GM21528 (cell line): ENCODE measurements around the gene KRTAP10-12.

Experiments
- ATAC-seq: cut with Tn5 transposase; IDR thresholded peaks from one replicate; pipeline ENCODE4 v1.9.1; 2021; ENCODE audit warnings: mild to moderate bottlenecking, moderate library complexity; ENCODE audit not compliant: unreplicated experiment, low FRiP score

KRTAP10-12 gene

DNA sequence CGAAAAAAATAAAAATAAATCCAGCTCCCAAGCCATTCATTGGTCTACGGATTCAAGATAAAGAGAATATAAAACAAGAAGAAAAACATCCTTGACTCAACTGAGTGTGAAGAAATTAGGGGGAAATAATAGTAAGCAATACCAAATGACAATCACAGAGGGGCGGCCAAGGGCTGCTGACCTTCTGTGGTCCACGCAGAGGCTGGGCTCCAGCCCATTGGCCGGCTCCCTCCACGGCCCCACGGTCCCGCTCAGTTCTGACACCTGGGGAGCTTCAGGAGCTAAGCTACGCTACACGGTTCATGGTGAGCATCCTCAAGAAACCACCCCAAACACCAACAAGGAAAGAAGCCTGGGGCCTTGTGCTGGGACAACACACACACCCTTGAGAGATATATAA lies 400 bp upstream of the KRTAP10-12 start:
- ATAC-seq: no peak

DNA sequence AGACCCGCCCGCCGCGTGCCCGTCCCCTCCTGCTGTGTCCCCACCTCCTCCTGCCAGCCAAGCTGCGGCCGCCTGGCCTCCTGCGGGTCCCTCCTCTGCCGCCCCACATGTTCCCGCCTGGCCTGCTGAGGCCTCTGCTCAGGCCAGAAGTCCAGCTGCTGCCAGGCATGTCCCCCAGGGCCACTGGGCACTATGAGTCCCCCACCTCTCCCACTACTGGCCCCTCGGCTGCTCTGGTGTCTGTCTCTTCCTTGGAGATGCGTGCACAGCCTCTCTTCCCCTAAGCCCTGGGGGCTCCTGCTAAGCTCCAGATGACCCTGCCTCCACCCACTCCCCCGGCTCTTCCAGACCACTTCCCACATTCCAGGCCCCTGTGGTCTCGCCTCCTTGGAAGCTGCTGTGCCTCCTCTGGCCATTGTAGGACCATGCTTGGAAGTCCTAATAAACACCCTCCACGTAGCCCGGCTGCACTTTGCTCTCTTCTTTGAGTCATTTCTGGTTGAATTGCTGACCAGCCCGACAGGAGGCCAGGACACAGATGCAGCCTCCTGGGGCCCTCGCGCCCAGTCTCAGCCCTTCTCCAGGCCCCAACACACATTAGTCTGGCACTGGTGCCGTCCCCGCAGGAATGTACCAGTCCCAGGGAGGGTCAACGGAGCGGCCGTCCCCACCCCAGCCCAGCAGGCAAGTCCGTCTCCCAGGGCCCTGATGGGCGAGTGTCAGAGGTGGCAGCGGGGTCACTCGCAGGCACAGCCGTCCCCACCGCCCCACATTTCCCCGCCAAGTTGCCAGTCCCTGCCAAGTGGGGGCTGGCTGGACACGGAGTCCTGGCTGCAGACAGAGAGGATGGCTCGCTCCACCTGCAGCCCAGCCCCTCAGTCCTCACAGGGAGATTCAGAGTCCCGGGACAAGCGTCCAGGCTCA lies 1.1 kb downstream of the KRTAP10-12 start:
- ATAC-seq: no peak

DNA sequence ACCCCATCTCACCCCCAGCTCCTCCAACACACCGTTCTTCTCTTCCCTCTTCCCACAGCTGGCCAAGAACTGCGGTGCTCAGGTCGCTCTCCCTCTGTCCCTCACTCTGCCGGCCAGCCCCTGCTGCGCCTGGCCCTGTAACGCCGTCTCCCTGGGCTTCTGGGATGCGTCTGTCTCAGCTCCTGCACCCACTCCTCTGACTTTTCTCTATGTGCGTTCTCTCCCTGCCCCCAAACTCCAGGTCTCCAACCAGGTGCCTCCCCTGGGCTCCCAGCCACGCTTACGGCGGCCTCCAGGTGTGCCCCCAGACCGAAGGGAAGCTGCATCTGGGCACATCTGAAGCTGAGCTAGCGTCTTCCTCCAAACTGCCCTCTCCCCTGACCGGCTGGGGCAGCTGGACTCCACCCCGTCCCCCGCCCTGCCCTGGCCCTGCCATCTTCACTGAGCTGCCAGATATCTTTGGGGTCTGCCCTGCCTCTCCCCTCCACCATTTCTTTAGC lies 2.6 kb downstream of the KRTAP10-12 start:
- no peak for ATAC-seq

GRCh38 chr21:44700101-44701022 lies 3.4 kb downstream of the KRTAP10-12 start:
- no peak for ATAC-seq

- ATAC-seq: no peak
Observed at GRCh38 chr21:44701023-44701400, 4.0 kb downstream of the KRTAP10-12 start.

- no peak for ATAC-seq
Observed at GRCh38 chr21:44701541-44701940, 4.6 kb downstream of the KRTAP10-12 start.

- ATAC-seq: no peak
Observed at GRCh38 chr21:44702111-44702972, 5.4 kb downstream of the KRTAP10-12 start.

DNA sequence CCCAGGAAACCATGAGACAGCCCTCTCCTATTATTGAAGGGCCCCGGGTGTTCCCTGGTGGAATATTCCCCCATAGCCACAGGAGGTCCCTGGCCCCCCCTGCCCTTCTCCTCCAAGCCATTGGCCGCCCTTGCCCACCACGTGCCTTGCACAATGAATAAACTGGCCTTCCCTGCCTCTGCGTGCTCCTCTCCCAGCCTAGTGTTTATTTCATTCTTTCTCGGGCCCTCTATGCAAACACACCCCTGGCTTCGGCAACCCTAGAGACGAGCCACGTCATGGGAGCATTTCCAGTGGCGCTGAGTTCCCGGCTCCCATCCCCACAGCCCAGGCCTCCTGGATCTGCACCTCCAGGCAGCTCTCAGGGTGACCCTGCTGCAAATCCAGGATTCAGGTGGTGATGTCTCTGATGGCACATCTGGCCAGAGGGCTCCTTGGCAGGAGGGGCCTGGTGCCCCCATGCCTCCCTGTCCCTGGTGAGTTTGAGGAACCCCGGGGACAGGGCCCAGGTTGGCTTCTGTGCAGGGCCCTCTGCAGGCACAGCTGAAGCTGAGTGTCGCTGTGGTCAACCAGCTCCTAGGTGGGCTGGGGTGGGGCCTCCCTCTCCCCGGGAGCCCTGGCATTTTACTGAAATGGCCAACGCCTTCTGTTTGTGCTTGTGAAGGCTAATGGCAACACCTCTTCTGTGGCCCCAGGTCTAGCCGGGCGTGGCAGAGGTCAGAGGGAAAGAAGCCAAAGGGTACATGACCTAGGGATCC lies 6.2 kb downstream of the KRTAP10-12 start:
- no peak for ATAC-seq

- no peak for ATAC-seq
Observed at GRCh38 chr21:44703731-44704635, 7.0 kb downstream of the KRTAP10-12 start.

DNA sequence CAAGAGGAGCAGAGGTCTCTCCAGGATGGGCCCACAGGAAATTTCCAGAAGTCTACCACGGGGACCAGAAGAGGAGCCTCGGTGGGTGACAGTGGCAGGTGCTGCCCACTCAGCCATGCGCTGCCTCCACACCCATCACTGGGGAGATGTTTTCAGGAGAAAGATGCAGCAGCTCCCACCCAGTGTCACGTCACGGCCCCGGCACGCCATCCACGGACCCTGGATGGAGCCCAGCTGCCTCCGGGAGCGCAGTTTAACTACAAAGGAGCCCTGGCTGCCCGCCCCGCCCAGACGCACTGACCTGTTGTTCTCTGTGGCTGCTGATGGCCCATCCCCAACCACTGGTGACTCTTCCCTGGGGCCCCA lies 7.6 kb downstream of the KRTAP10-12 start:
- ATAC-seq: no peak

DNA sequence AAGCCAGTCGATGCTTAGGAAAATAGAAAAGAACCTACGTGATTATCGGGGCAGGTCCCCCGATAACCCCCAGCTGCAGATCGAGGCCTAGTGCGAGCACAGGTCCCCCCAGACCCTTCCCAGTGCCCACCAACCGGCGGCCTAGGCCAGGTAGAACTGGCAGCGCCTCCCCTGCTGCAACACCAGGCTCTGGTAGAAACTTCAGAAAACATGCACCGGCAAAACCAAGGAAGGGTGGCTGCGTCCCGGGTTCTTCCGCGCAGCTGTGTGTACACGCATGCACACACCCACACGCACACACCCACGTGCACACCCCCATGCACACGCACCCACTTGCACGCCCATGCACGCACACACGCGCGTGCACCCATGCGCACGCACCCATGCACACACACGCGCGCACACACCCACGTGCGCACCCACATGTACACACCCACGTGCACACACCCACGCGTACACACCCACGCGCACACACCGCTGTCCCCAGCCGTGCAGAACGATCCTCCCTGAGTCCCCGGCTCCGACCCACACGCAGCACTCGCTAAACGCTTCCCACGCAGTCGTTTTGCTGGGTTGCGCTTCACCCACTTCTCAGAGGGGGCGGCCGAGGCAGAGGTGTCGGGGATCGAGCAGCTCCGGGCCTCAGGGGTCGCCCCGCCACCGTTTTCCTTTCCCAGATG lies 9.2 kb downstream of the KRTAP10-12 start:
- ATAC-seq: no peak

DNA sequence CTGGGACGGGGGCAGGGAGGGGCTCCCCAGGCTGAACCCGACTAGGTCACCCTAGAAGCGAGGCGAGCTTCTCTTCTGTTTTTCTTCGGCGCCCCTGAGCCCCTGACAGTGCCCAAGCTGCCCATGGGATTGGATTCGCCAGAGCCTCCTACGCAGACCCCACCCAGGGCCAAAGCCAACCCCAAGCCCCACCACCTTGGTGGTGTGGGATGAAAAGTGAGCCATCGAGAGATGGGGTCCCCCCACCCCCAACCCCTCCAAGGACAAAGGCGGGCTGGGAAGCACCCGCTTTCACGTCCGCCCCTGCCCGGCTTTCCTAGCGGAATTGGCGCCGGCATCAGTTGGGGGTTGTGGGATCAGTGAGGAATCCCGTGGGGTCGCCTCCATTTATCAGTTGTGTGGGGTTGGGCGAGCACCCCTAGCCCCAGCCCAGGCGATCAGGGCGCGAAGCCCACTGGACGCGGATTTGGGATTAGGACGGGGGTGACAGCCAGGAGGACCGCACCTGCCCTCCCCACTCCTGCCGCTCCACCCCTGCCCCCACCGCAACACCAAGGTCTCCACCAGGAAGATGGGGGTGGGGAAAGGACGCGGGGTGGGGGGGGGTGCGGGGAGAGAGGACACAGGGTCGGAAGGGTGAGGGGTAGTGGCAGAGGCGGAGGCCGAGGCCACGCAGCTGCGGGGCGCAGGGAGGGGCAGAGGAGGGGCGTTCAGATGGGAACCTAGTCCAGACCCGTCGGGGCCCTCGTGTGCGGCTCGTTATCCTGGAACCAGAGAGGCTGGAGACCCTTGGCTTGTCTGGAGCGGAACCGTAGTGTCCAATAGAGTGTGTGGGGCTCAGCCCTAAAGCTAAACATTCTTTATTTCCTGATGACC lies 10.0 kb downstream of the KRTAP10-12 start:
- ATAC-seq: no peak

GRCh38 chr21:44708213-44708865 lies 11.4 kb downstream of the KRTAP10-12 start:
- no peak for ATAC-seq

DNA sequence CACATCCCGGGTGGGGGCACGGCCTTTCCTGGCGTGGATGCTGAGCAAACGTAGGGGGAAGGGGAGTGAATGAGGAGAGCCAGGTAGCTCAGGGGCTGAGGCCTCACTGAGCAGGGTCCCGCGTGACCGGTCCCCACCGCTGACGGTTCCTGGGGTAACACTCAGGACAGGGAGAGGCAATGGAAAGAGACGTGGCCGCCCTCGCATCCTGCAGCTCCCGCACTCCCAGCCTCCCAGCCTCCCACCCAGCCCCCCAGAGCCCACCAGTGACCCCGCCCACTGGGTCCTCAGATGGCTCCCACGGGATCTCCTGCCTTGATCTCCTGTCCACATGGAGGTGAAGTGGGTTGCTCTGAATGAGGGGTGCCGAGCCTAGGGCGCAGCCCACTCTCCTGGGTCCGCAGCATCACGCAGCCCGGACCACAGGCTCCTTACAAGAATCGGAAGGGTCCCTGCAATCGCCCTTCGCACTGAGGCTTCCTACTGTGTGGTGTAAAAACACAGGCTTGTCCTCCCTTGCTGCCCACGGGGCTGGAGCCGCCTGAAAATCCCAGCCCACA lies 12.0 kb downstream of the KRTAP10-12 start:
- no peak for ATAC-seq

- ATAC-seq: no peak
Observed at GRCh38 chr21:44709426-44710293, 12.7 kb downstream of the KRTAP10-12 start.
